ENCODE measurements around the gene ZNF593OS.

The ZNF593OS gene

DNA sequence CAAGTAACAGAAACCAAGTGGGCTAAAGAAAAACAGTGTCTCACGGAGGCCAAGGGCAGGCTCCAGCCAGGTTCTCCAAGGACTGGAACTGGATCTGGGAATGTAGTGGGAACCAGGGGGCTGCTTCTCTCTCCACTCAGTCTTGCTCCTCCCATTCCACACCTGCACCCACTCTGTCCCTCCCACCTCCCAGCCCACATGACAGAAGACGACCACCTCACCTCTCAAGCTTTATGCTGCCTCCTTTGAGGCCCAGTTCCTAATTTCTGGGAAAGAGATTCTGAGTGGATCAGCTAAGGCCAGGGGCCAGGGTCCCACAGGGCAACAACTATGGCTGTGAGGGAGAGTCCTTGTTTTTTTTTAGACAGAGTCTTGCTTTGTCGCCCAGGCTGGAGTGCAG, 43.6 kb upstream of the ZNF593OS start:
- Histone ChIP-seq H4K8ac (ENCODE audit: low read depth, low read length) (no peak overlapping the region), H3K4me2 (ENCODE audit: low read length) (no peak overlapping the region), H4K12ac (ENCODE audit: low read depth, low read length) (no peak overlapping the region), H2BK12ac (ENCODE audit: low read length) (no peak overlapping the region), H2BK5ac (ENCODE audit: low read depth, low read length, poor library complexity) (no peak overlapping the region), H4K91ac (ENCODE audit: low read depth, low read length) (no peak overlapping the region), H3K4me1 (ENCODE audit: control insufficient read depth in 1 of 2, insufficient read depth in 2 of 2, low read length in 2 of 2) (no peaks in the 10 kb centered on the region), H2AFZ (ENCODE audit: insufficient read depth, low read length, poor library complexity) (no peak overlapping the region), H3K4ac (ENCODE audit: low read depth, low read length) (no peak overlapping the region), H3K79me2 (ENCODE audit: control insufficient read depth, insufficient read depth, low read length, poor library complexity) (no peaks in the 10 kb centered on the region), H3K9me3 (ENCODE audit: insufficient read depth, low read depth, low read length) (no peaks in the 10 kb centered on the region), H2AK5ac (ENCODE audit: low read length) (no peak overlapping the region), H3K27me3 (ENCODE audit: insufficient read depth, low read length) (no peaks in the 10 kb centered on the region), H3K9ac (ENCODE audit: low read length) (no peak overlapping the region), H3K14ac (ENCODE audit: low read length) (no peak overlapping the region), H2BK120ac (ENCODE audit: insufficient read depth, low read length, poor library complexity) (no peak overlapping the region), H3K23ac (ENCODE audit: low read length) (no peak overlapping the region), H3K27ac (ENCODE audit: low read depth, low read length) (no peak overlapping the region), H3K36me3 (ENCODE audit: control insufficient read depth in 1 of 2, insufficient read depth in 2 of 2, low read length in 2 of 2) (no peaks in the 10 kb centered on the region), H3K4me3 (ENCODE audit: low read depth, low read length) (no peak overlapping the region), H3K79me1 (ENCODE audit: low read length) (no peaks in the 10 kb centered on the region), H3K18ac (ENCODE audit: low read length) (no peak overlapping the region)
- DNase-seq: no peak
- no CpG with 5 or more reads among the region's 3 CpGs for WGBS (ENCODE audit: extremely low coverage, insufficient coverage, insufficient read length)

DNA sequence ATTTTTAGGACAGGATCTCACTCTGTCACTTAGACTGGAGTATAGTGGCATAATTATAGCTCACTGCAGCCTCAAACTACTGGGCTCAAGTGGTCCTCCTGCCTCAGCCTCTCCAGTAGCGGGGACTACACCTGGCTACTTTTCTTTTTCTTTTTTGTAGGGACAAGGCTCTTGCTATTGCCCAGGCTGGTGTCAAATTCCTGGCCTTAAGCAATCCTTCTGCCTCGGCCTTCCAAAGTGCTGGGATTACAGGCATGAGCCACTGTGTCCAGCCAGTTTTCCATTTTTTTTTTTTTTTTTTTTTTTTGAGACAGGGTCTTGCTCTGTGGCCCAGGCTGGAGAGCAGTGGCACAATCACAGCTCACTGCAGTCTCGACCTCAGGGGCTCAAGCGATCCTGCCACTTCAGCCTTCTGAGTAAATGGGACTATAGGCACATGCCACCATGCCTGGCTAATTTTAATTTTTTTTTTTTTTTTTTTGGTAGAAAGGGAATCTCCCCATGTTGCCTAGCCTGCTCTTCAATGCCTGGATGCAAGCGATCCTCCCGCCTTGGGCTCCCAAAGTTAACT, 41.8 kb upstream of the ZNF593OS start:
- Histone ChIP-seq H3K27me3 (ENCODE audit: insufficient read depth, low read length) (no peaks in the 10 kb centered on the region), H3K9ac (ENCODE audit: low read length) (no peak overlapping the region), H2BK5ac (ENCODE audit: low read depth, low read length, poor library complexity) (no peak overlapping the region), H2BK120ac (ENCODE audit: insufficient read depth, low read length, poor library complexity) (no peak overlapping the region), H3K79me1 (ENCODE audit: low read length) (no peaks in the 10 kb centered on the region), H3K36me3 (ENCODE audit: control insufficient read depth in 1 of 2, insufficient read depth in 2 of 2, low read length in 2 of 2) (no peaks in the 10 kb centered on the region), H3K18ac (ENCODE audit: low read length) (no peak overlapping the region), H4K8ac (ENCODE audit: low read depth, low read length) (no peak overlapping the region), H4K91ac (ENCODE audit: low read depth, low read length) (no peak overlapping the region), H2BK12ac (ENCODE audit: low read length) (no peak overlapping the region), H3K4me1 (ENCODE audit: control insufficient read depth in 1 of 2, insufficient read depth in 2 of 2, low read length in 2 of 2) (no peaks in the 10 kb centered on the region), H3K23ac (ENCODE audit: low read length) (no peak overlapping the region), H3K79me2 (ENCODE audit: control insufficient read depth, insufficient read depth, low read length, poor library complexity) (no peaks in the 10 kb centered on the region), H3K4ac (ENCODE audit: low read depth, low read length) (no peak overlapping the region), H3K4me3 (ENCODE audit: low read depth, low read length) (no peak overlapping the region), H3K9me3 (ENCODE audit: insufficient read depth, low read depth, low read length) (no peaks in the 10 kb centered on the region), H4K12ac (ENCODE audit: low read depth, low read length) (no peak overlapping the region), H3K27ac (ENCODE audit: low read depth, low read length) (no peak overlapping the region), H2AK5ac (ENCODE audit: low read length) (no peak overlapping the region), H3K14ac (ENCODE audit: low read length) (no peak overlapping the region), H2AFZ (ENCODE audit: insufficient read depth, low read length, poor library complexity) (no peak overlapping the region), H3K4me2 (ENCODE audit: low read length) (no peak overlapping the region)
- no peak for DNase-seq
- whole genome bisulfite sequencing (ENCODE audit: extremely low coverage, insufficient coverage, insufficient read length): no CpG with 5 or more reads among the region's 6 CpGs

GRCh38 chr1:26212726-26213125, 41.1 kb upstream of the ZNF593OS start:
- H2BK120ac ChIP-seq (ENCODE audit: insufficient read depth, low read length, poor library complexity): no peak overlapping the region
- H3K79me2 ChIP-seq (ENCODE audit: control insufficient read depth, insufficient read depth, low read length, poor library complexity): no peaks in the 10 kb centered on the region
- H2AK5ac ChIP-seq (ENCODE audit: low read length): no peak overlapping the region
- H4K8ac ChIP-seq (ENCODE audit: low read depth, low read length): no peak overlapping the region
- no peak overlapping the region for H2AFZ ChIP-seq (ENCODE audit: insufficient read depth, low read length, poor library complexity)
- no peaks in the 10 kb centered on the region for H3K9me3 ChIP-seq (ENCODE audit: insufficient read depth, low read depth, low read length)
- no peak overlapping the region for H3K23ac ChIP-seq (ENCODE audit: low read length)
- H3K4me1 ChIP-seq (ENCODE audit: control insufficient read depth in 1 of 2, insufficient read depth in 2 of 2, low read length in 2 of 2): no peaks in the 10 kb centered on the region
- no peak overlapping the region for H2BK12ac ChIP-seq (ENCODE audit: low read length)
- no peak overlapping the region for H3K18ac ChIP-seq (ENCODE audit: low read length)
- no peak overlapping the region for H3K27ac ChIP-seq (ENCODE audit: low read depth, low read length)
- no peak overlapping the region for H3K4me3 ChIP-seq (ENCODE audit: low read depth, low read length)
- H3K79me1 ChIP-seq (ENCODE audit: low read length): no peaks in the 10 kb centered on the region
- no peak overlapping the region for H3K4me2 ChIP-seq (ENCODE audit: low read length)
- no peaks in the 10 kb centered on the region for H3K27me3 ChIP-seq (ENCODE audit: insufficient read depth, low read length)
- no peak overlapping the region for H3K9ac ChIP-seq (ENCODE audit: low read length)
- H3K4ac ChIP-seq (ENCODE audit: low read depth, low read length): no peak overlapping the region
- WGBS (ENCODE audit: extremely low coverage, insufficient coverage, insufficient read length): no CpG with 5 or more reads among the region's 5 CpGs
- H2BK5ac ChIP-seq (ENCODE audit: low read depth, low read length, poor library complexity): no peak overlapping the region
- H3K36me3 ChIP-seq (ENCODE audit: control insufficient read depth in 1 of 2, insufficient read depth in 2 of 2, low read length in 2 of 2): no peaks in the 10 kb centered on the region
- no peak overlapping the region for H4K91ac ChIP-seq (ENCODE audit: low read depth, low read length)
- no peak for DNase-seq
- no peak overlapping the region for H4K12ac ChIP-seq (ENCODE audit: low read depth, low read length)
- no peak overlapping the region for H3K14ac ChIP-seq (ENCODE audit: low read length)

- H3K4me2 ChIP-seq (ENCODE audit: low read length): no peak overlapping the region
- no peak overlapping the region for H3K4ac ChIP-seq (ENCODE audit: low read depth, low read length)
- H2AK5ac ChIP-seq (ENCODE audit: low read length): no peak overlapping the region
- H2BK5ac ChIP-seq (ENCODE audit: low read depth, low read length, poor library complexity): no peak overlapping the region
- H3K36me3 ChIP-seq (ENCODE audit: control insufficient read depth in 1 of 2, insufficient read depth in 2 of 2, low read length in 2 of 2): no peaks in the 10 kb centered on the region
- no peak overlapping the region for H2AFZ ChIP-seq (ENCODE audit: insufficient read depth, low read length, poor library complexity)
- H3K23ac ChIP-seq (ENCODE audit: low read length): no peak overlapping the region
- no peak overlapping the region for H4K12ac ChIP-seq (ENCODE audit: low read depth, low read length)
- H4K8ac ChIP-seq (ENCODE audit: low read depth, low read length): no peak overlapping the region
- no peak overlapping the region for H2BK120ac ChIP-seq (ENCODE audit: insufficient read depth, low read length, poor library complexity)
- H2BK12ac ChIP-seq (ENCODE audit: low read length): no peak overlapping the region
- H3K27ac ChIP-seq (ENCODE audit: low read depth, low read length): no peak overlapping the region
- DNase-seq: no peak
- H3K79me2 ChIP-seq (ENCODE audit: control insufficient read depth, insufficient read depth, low read length, poor library complexity): no peaks in the 10 kb centered on the region
- H3K79me1 ChIP-seq (ENCODE audit: low read length): no peaks in the 10 kb centered on the region
- H3K18ac ChIP-seq (ENCODE audit: low read length): no peak overlapping the region
- H3K27me3 ChIP-seq (ENCODE audit: insufficient read depth, low read length): no peaks in the 10 kb centered on the region
- no peak overlapping the region for H3K4me3 ChIP-seq (ENCODE audit: low read depth, low read length)
- H3K9me3 ChIP-seq (ENCODE audit: insufficient read depth, low read depth, low read length): no peaks in the 10 kb centered on the region
- no CpG with 5 or more reads among the region's 5 CpGs for WGBS (ENCODE audit: extremely low coverage, insufficient coverage, insufficient read length)
- no peaks in the 10 kb centered on the region for H3K4me1 ChIP-seq (ENCODE audit: control insufficient read depth in 1 of 2, insufficient read depth in 2 of 2, low read length in 2 of 2)
- H3K9ac ChIP-seq (ENCODE audit: low read length): no peak overlapping the region
- no peak overlapping the region for H3K14ac ChIP-seq (ENCODE audit: low read length)
- H4K91ac ChIP-seq (ENCODE audit: low read depth, low read length): no peak overlapping the region
These were observed 38.7 kb upstream of the ZNF593OS start for GRCh38 chr1:26210147-26210870.

All from trophoblast cell (in vitro differentiated cells and primary cell).